Measurements from ENCODE around the gene LRP1B.

LRP1B gene

GRCh38 chr2:141766225-141766624, 364.6 kb downstream of the LRP1B start:
- no peak for DNase-seq (ENCODE audit: low spot score)

GRCh38 chr2:141748616-141749015, 382.2 kb downstream of the LRP1B start:
- DNase-seq (ENCODE audit: low spot score) = no peak

- DNase-seq (ENCODE audit: low spot score) = no peak
These were observed 389.2 kb downstream of the LRP1B start for GRCh38 chr2:141741652-141742051.

- no peak for DNase-seq (ENCODE audit: low spot score)
These were observed 393.1 kb downstream of the LRP1B start for GRCh38 chr2:141737492-141738255.

GRCh38 chr2:141736466-141736865, 394.4 kb downstream of the LRP1B start:
- DNase-seq (ENCODE audit: low spot score) = no peak

GRCh38 chr2:141728886-141729285, 401.9 kb downstream of the LRP1B start:
- no peak for DNase-seq (ENCODE audit: low spot score)

GRCh38 chr2:141728142-141728541, 402.7 kb downstream of the LRP1B start:
- no peak for DNase-seq (ENCODE audit: low spot score)

- DNase-seq (ENCODE audit: low spot score) = no peak
These were observed 406.4 kb downstream of the LRP1B start for GRCh38 chr2:141724426-141724825.

- no peak for DNase-seq (ENCODE audit: low spot score)
These were observed 407.0 kb downstream of the LRP1B start for GRCh38 chr2:141723814-141724213.

- no peak for DNase-seq (ENCODE audit: low spot score)
These were observed 410.3 kb downstream of the LRP1B start for GRCh38 chr2:141720476-141720875.

GRCh38 chr2:141714496-141714895, 416.3 kb downstream of the LRP1B start:
- no peak for DNase-seq (ENCODE audit: low spot score)

- no peak for DNase-seq (ENCODE audit: low spot score)
These were observed 419.2 kb downstream of the LRP1B start for GRCh38 chr2:141711627-141712026.

- DNase-seq (ENCODE audit: low spot score) = no peak
These were observed 420.1 kb downstream of the LRP1B start for GRCh38 chr2:141710589-141711239.

- no peak for DNase-seq (ENCODE audit: low spot score)
These were observed 421.1 kb downstream of the LRP1B start for GRCh38 chr2:141709756-141710155.

- DNase-seq (ENCODE audit: low spot score) = no peak
These were observed 423.3 kb downstream of the LRP1B start for GRCh38 chr2:141707486-141707885.

- DNase-seq (ENCODE audit: low spot score) = no peak
These were observed 426.3 kb downstream of the LRP1B start for GRCh38 chr2:141704541-141704940.

- no peak for DNase-seq (ENCODE audit: low spot score)
These were observed 427.3 kb downstream of the LRP1B start for GRCh38 chr2:141703501-141703900.

GRCh38 chr2:141701618-141702017, 429.2 kb downstream of the LRP1B start:
- no peak for DNase-seq (ENCODE audit: low spot score)

GRCh38 chr2:141699573-141699972, 431.2 kb downstream of the LRP1B start:
- no peak for DNase-seq (ENCODE audit: low spot score)

GRCh38 chr2:141698500-141698899, 432.3 kb downstream of the LRP1B start:
- DNase-seq (ENCODE audit: low spot score) = no peak

GRCh38 chr2:141697035-141697434, 433.8 kb downstream of the LRP1B start:
- no peak for DNase-seq (ENCODE audit: low spot score)

GRCh38 chr2:141694180-141694579, 436.6 kb downstream of the LRP1B start:
- no peak for DNase-seq (ENCODE audit: low spot score)

- DNase-seq (ENCODE audit: low spot score) = no peak
These were observed 438.0 kb downstream of the LRP1B start for GRCh38 chr2:141692829-141693228.

GRCh38 chr2:141676139-141676538, 454.7 kb downstream of the LRP1B start:
- DNase-seq (ENCODE audit: low spot score) = no peak

Data from HuH-7.5 (cell line).